Measurements from ENCODE around the gene SYT17.

GRCh38 chr16:19184823-19185509 lies 16.9 kb downstream of the SYT17 start:
- TF ChIP-seq POLR2A (IDR thresholded peaks at IDR 0.05; ENCODE audit: extremely low read depth, insufficient read length), result no peak
- TF ChIP-seq CTCF (IDR thresholded peaks at IDR 0.05; ENCODE audit: low read depth, low read length), result no peak

Data from NB4 (cell line).